Measurements from ENCODE around the gene RBFOX2.

GRCh38 chr22:35852076-35852475 is 176.5 kb downstream of the RBFOX2 start:
- TF ChIP-seq CREM (IDR thresholded peaks at IDR 0.05; ENCODE audit: low read depth) (no peak), CTCF (IDR thresholded peaks at IDR 0.05 in 2 of 3, conservative IDR thresholded peaks at IDR 0.05 in 1 of 3; ENCODE audit: control insufficient read depth in 2 of 3, extremely low read depth in 1 of 3, insufficient read depth in 1 of 3, low read depth in 3 of 3, low read length in 3 of 3) (no peak), ATF2 (IDR thresholded peaks at IDR 0.05; ENCODE audit: low read length) (no peak), YY1 (IDR thresholded peaks at IDR 0.05; ENCODE audit: low read depth, low read length) (no peak), POLR2A (IDR thresholded peaks at IDR 0.05; ENCODE audit: low read depth, low read length) (no peak), CEBPZ (IDR thresholded peaks at IDR 0.05; ENCODE audit: low read depth, low read length) (no peak), REST (IDR thresholded peaks at IDR 0.05; ENCODE audit: low read depth, low read length) (no peak), TAF1 (IDR thresholded peaks at IDR 0.05; ENCODE audit: borderline replicate concordance, low read depth, low read length) (no peak), PBX3 (IDR thresholded peaks at IDR 0.05; ENCODE audit: insufficient replicate concordance, low read depth, low read length) (no peak), FOS (IDR thresholded peaks at IDR 0.05; ENCODE audit: borderline replicate concordance, extremely low read depth, insufficient read length) (no peak), EZH2 (IDR thresholded peaks at IDR 0.05; ENCODE audit: borderline replicate concordance, control insufficient read depth, low read depth, low read length) (no peak), RAD21 (IDR thresholded peaks at IDR 0.05; ENCODE audit: insufficient read depth, low read depth, low read length) (no peak), RCOR1 (conservative IDR thresholded peaks at IDR 0.05; ENCODE audit: low read depth, low read length) (no peak)

All from GM12878 (cell line).